ENCODE measurements around the gene CCDC198.

Gene CCDC198, protein sequence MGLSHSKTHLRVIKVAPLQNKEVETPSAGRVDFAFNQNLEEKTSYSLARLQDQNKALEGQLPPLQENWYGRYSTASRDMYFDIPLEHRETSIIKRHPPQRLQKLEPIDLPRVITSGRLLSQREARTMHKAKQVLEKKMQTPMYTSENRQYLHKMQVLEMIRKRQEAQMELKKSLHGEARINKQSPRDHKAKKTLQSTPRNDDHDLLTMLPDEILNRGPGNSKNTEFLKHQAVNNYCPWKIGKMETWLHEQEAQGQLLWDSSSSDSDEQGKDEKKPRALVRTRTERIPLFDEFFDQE

DNA sequence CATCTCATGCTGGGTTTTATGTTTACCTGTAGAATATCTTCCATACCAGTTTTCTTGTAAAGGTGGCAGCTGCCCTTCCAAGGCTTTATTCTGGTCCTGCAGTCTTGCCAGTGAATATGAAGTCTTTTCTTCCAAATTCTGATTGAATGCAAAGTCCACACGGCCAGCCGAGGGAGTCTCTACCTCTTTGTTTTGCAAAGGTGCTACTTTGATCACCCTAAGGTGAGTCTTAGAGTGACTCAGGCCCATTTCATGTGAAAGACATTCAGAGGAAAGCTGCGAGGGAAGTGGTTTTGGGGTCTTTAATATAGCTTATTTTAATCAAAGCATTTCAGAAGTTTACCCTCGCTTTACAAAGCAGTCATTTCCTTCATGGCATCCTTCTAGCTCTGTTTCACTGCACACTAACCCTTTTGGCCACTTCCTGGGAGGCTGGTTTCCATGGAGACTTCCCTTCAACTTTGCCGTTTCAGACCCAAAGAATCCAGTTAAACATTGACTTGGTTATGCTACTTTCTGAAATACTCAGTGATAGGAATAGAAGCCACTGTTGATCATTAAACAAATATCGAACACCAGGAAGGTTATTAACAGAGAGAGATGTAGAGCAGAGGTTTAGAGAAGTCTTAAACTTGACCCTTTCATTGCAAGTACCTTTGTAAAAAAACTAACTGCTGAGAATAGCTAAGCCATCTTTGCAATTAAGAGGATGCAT, at the start of gene CCDC198:
Gene CCDC198, minus strand, starts transcription at position 391 of the 715 bp plus-strand sequence. Its CDS starts 142 bp downstream, at position 249.
- H3K27ac ChIP-seq (ENCODE audit: low read depth, low read length): no peak within 1 kb of the TSS
- H3K9me2 ChIP-seq (replicated peaks; ENCODE audit: control insufficient read depth, low read length): no peaks in the 10 kb centered on the region
- no peaks in the 10 kb centered on the region for H3K9me3 ChIP-seq (ENCODE audit: control insufficient read depth, insufficient read depth, low read length)
- H3F3A ChIP-seq (ENCODE audit: control insufficient read depth, insufficient read depth): no peaks in the 10 kb centered on the region
- no peaks in the 10 kb centered on the region; the same call in none of the 2 replicates for H3K27me3 ChIP-seq (ENCODE audit: control insufficient read depth, low read length)
- H3K79me2 ChIP-seq (ENCODE audit: control insufficient read depth, low read length): no peaks in the 10 kb centered on the region
- no peaks in the 10 kb centered on the region for H3K36me3 ChIP-seq (ENCODE audit: control insufficient read depth, low read length)
- H3K4me2 ChIP-seq (ENCODE audit: low read length): no peak within 1 kb of the TSS
- no peak for TF ChIP-seq EZH2phosphoT487 (IDR thresholded peaks at IDR 0.05; ENCODE audit: borderline replicate concordance, low read length)
- TF ChIP-seq, protein P1, sequence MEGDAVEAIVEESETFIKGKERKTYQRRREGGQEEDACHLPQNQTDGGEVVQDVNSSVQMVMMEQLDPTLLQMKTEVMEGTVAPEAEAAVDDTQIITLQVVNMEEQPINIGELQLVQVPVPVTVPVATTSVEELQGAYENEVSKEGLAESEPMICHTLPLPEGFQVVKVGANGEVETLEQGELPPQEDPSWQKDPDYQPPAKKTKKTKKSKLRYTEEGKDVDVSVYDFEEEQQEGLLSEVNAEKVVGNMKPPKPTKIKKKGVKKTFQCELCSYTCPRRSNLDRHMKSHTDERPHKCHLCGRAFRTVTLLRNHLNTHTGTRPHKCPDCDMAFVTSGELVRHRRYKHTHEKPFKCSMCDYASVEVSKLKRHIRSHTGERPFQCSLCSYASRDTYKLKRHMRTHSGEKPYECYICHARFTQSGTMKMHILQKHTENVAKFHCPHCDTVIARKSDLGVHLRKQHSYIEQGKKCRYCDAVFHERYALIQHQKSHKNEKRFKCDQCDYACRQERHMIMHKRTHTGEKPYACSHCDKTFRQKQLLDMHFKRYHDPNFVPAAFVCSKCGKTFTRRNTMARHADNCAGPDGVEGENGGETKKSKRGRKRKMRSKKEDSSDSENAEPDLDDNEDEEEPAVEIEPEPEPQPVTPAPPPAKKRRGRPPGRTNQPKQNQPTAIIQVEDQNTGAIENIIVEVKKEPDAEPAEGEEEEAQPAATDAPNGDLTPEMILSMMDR (IDR thresholded peaks at IDR 0.05; ENCODE audit: low read depth, low read length, poor library complexity, severe bottlenecking): no peak
- no peak within 1 kb of the TSS for H3K4me3 ChIP-seq (ENCODE audit: low read length)
- no peaks in the 10 kb centered on the region for H3K4me1 ChIP-seq (ENCODE audit: control insufficient read depth, low read length)
- H4K20me1 ChIP-seq (ENCODE audit: control insufficient read depth, insufficient read depth, low read depth, low read length): no peaks in the 10 kb centered on the region

DNA sequence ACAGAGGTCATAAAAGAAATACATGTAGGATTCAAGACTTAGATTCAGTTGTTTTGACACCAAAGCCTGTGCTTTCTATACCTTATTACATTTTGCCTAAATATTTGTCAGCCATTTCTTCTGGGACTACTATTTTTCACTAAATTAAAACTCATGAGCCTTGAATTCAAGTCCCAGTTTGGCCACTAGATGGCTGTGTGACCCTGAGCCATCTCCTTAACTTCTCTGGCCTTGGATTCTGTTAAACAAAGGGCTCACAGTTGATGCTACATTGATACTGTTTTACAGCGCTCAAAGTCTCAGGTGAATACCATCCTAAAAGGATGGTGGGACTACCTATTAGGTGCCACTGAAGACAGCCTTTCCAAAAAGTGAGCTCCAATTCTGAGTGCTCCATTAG, 39.6 kb upstream of the CCDC198 start:
- Histone ChIP-seq H3K9me3 (ENCODE audit: control insufficient read depth, insufficient read depth, low read length) (no peaks in the 10 kb centered on the region), H3K27ac (ENCODE audit: low read depth, low read length) (no peak overlapping the region), H4K20me1 (ENCODE audit: control insufficient read depth, insufficient read depth, low read depth, low read length) (no peaks in the 10 kb centered on the region), H3K36me3 (ENCODE audit: control insufficient read depth, low read length) (no peaks in the 10 kb centered on the region), H3K79me2 (ENCODE audit: control insufficient read depth, low read length) (no peaks in the 10 kb centered on the region), H3K4me1 (ENCODE audit: control insufficient read depth, low read length) (no peaks in the 10 kb centered on the region), H3K27me3 (ENCODE audit: control insufficient read depth, low read length) (no peaks in the 10 kb centered on the region; the same call in none of the 2 replicates), H3K4me3 (ENCODE audit: low read length) (no peak overlapping the region), H3F3A (ENCODE audit: control insufficient read depth, insufficient read depth) (no peaks in the 10 kb centered on the region), H3K9me2 (replicated peaks; ENCODE audit: control insufficient read depth, low read length) (no peaks in the 10 kb centered on the region), H3K4me2 (ENCODE audit: low read length) (no peak overlapping the region)
- TF ChIP-seq EZH2phosphoT487 (IDR thresholded peaks at IDR 0.05; ENCODE audit: borderline replicate concordance, low read length): no peak
- TF ChIP-seq, protein P1 (IDR thresholded peaks at IDR 0.05; ENCODE audit: low read depth, low read length, poor library complexity, severe bottlenecking): peak; percentile 64

DNA sequence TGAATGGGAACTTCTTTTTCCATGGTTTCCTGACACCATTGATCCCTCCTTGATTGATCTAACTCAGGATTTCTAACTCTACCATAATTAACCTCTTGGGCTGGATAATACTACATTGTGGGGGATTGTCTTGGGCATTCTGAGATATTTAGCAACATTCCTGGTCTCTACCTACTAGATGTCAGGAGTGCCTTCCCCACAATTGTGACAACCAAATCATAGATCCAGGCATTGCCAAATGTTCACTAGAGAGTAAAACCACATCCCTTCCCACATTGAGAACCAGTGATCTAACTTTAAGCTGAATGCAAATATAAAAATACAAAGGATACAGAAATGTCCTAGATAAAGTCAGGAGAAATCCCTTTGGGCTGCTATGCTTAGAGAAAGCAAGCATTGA, 36.9 kb upstream of the CCDC198 start:
- no peaks in the 10 kb centered on the region for H3K36me3 ChIP-seq (ENCODE audit: control insufficient read depth, low read length)

More for the DNA sequence above, 36.9 kb upstream of the CCDC198 start:
- Histone ChIP-seq H3F3A (ENCODE audit: control insufficient read depth, insufficient read depth) (no peaks in the 10 kb centered on the region), H3K27me3 (ENCODE audit: control insufficient read depth, low read length) (no peaks in the 10 kb centered on the region; the same call in none of the 2 replicates), H3K79me2 (ENCODE audit: control insufficient read depth, low read length) (no peaks in the 10 kb centered on the region), H3K27ac (ENCODE audit: low read depth, low read length) (no peak overlapping the region), H3K4me1 (ENCODE audit: control insufficient read depth, low read length) (no peaks in the 10 kb centered on the region), H4K20me1 (ENCODE audit: control insufficient read depth, insufficient read depth, low read depth, low read length) (no peaks in the 10 kb centered on the region), H3K9me2 (replicated peaks; ENCODE audit: control insufficient read depth, low read length) (no peaks in the 10 kb centered on the region), H3K4me3 (ENCODE audit: low read length) (no peak overlapping the region), H3K4me2 (ENCODE audit: low read length) (no peak overlapping the region), H3K9me3 (ENCODE audit: control insufficient read depth, insufficient read depth, low read length) (no peaks in the 10 kb centered on the region)
- TF ChIP-seq EZH2phosphoT487 (IDR thresholded peaks at IDR 0.05; ENCODE audit: borderline replicate concordance, low read length): no peak
- TF ChIP-seq, protein P1 (IDR thresholded peaks at IDR 0.05; ENCODE audit: low read depth, low read length, poor library complexity, severe bottlenecking): no peak

Measured in DOHH2 (cell line).